ENCODE data around the gene KCNG4. TPM values are rescaled to one million over a fixed set of nuclear protein-coding genes. Genes with fewer than 3 reads are reported as not detected.

KCNG4 gene
- total and polyA plus RNA-seq, 2 experiments from 2014 or later = 0.07 TPM; not detected in 1

- TF ChIP-seq ZNF462 (CRISPR knock-in tag; IDR thresholded peaks at IDR 0.05) (no peak), ZNF331 (CRISPR knock-in tag; IDR thresholded peaks at IDR 0.05; ENCODE audit: low read depth) (no peak), ZNF114 (CRISPR knock-in tag; IDR thresholded peaks at IDR 0.05) (no peak), ETS1 (IDR thresholded peaks at IDR 0.05) (no peak), REST (IDR thresholded peaks at IDR 0.05; ENCODE audit: unreplicated experiment) (no peak), EZH2phosphoT487 (IDR thresholded peaks at IDR 0.05; ENCODE audit: unreplicated experiment) (no peak)
These were observed 48.3 kb downstream of the KCNG4 start (continued) for GRCh38 chr16:84191466-84191865.

Measured in GM23338 (cell line).